Keratinocyte (primary cell): ENCODE results near the gene NYAP2. TPM values are rescaled to one million over a fixed set of nuclear protein-coding genes. Genes with fewer than 3 reads are reported as not detected.

Experiments used
- DNase-seq: peaks from one replicate; pipeline ENCODE4 v3.0.0-alpha.2; 2011; ENCODE audit warnings: low read depth, missing footprints, low spot score
- FAIRE-seq: peaks from 2 replicates; lab custom pipeline; 2011; peaks lifted over from hg19 to GRCh38; lab: Jason Lieb, UNC
- H2AFZ ChIP-seq: 2 replicates; pipeline ENCODE4 v1.6.0; 2012; ENCODE audit warnings: low read length, control low read depth, inconsistent platforms; ENCODE audit not compliant: control insufficient read depth
- H3K27ac ChIP-seq: 2 replicates; pipeline ENCODE4 v1.5.1; 2011; ENCODE audit warnings: low read length; ENCODE audit not compliant: control insufficient read depth, insufficient read depth
- H3K27me3 ChIP-seq: 3 replicates; pipeline ENCODE4 v1.6.0; 2011; ENCODE audit warnings: low read length; ENCODE audit not compliant: control insufficient read depth, insufficient read depth; ENCODE audit errors: extremely low read depth
- H3K36me3 ChIP-seq, 2 experiments: 2 replicates in 1 of 2; 3 replicates in 1 of 2; pipeline ENCODE4 v1.5.1; 2011; ENCODE audit warnings: low read length in 2 of 2, mild to moderate bottlenecking in 1 of 2; ENCODE audit not compliant: control insufficient read depth in 2 of 2, insufficient read depth in 2 of 2; ENCODE audit errors: extremely low read depth in 1 of 2
- H3K4me1 ChIP-seq: 3 replicates; pipeline ENCODE4 v1.5.1; 2011; ENCODE audit warnings: low read length; ENCODE audit not compliant: control insufficient read depth, insufficient read depth; ENCODE audit errors: extremely low read depth
- H3K4me2 ChIP-seq: 3 replicates; pipeline ENCODE4 v1.6.0; 2011; ENCODE audit warnings: low read depth, low read length; ENCODE audit not compliant: control insufficient read depth, insufficient read depth; ENCODE audit errors: extremely low read depth
- H3K4me3 ChIP-seq, 3 experiments: fragments of 200-600 bp in 1 of 3; sonication (generic) in 1 of 3; 2 replicates in 2 of 3; 3 replicates in 1 of 3; pipeline ENCODE4 v1.5.1; 2011 to 2016; ENCODE audit warnings: low read length in 3 of 3, mild to moderate bottlenecking in 3 of 3, control low read depth in 2 of 3, inconsistent platforms in 1 of 3, low read depth in 1 of 3, mixed read lengths in 1 of 3, mixed run types in 1 of 3, moderate library complexity in 1 of 3; ENCODE audit not compliant: control insufficient read depth in 2 of 3, insufficient read depth in 2 of 3; ENCODE audit errors: extremely low read depth in 1 of 3
- H3K79me2 ChIP-seq: 2 replicates; pipeline ENCODE4 v1.6.0; 2012; ENCODE audit warnings: low read length; ENCODE audit not compliant: control insufficient read depth, insufficient read depth
- H3K9ac ChIP-seq: 3 replicates; pipeline ENCODE4 v1.6.0; 2011; ENCODE audit warnings: low read length; ENCODE audit not compliant: control insufficient read depth, insufficient read depth; ENCODE audit errors: extremely low read depth
- H3K9me1 ChIP-seq: 3 replicates; pipeline ENCODE4 v1.6.0; 2011; ENCODE audit warnings: low read length; ENCODE audit not compliant: control insufficient read depth, insufficient read depth; ENCODE audit errors: extremely low read depth
- H3K9me3 ChIP-seq: 2 replicates; pipeline ENCODE4 v1.5.1; 2012; ENCODE audit warnings: low read depth, low read length; ENCODE audit not compliant: control insufficient read depth
- H4K20me1 ChIP-seq: 3 replicates; pipeline ENCODE4 v1.6.0; 2011; ENCODE audit warnings: low read length; ENCODE audit not compliant: control insufficient read depth, insufficient read depth; ENCODE audit errors: extremely low read depth
- EZH2 ChIP-seq: IDR thresholded peaks from one replicate; pipeline ENCODE4 v1.6.1; 2012; ENCODE audit warnings: inconsistent platforms, mild to moderate bottlenecking, low read length, moderate library complexity
- dilution Hi-C: fragments of 300-500 bp; cut with MboI; formaldehyde crosslinking; loops from one replicate; pipeline ENCODE4 v1.7.0; 2020; ENCODE audit warnings: low sequenced_read_pairs; ENCODE audit not compliant: extremely low pct_ligation_motif_present
- polyA plus RNA-seq, 5 experiments: library from polyadenylated mRNA; depleted of rRNA in 3 of 5; stranded (reverse) in 3 of 5; stranded (forward) in 1 of 5; unstranded in 1 of 5; fragments of >200 nt; gene quantifications; 1 replicate in 1 of 5; 2 replicates in 3 of 5; 3 replicates in 1 of 5; pipeline versions ENCODE4 v1.2.1 to v1.2.3, GENCODE V29; 2011 to 2012; ENCODE audit warnings: missing spikeins in 2 of 5, low read depth in 1 of 5, low replicate concordance in 1 of 5
- TF ChIP-seq, protein P1 (sequence below), 3 experiments: IDR thresholded peaks in 1 of 3; conservative IDR thresholded peaks in 1 of 3; optimal IDR thresholded peaks in 1 of 3; 2 replicates in 2 of 3; 3 replicates in 1 of 3; pipeline versions ENCODE3 to v1.5.1; 2011; ENCODE audit warnings: low read length in 3 of 3, mild to moderate bottlenecking in 3 of 3, moderate library complexity in 2 of 3, control low read depth in 1 of 3, inconsistent platforms in 1 of 3; ENCODE audit not compliant: insufficient read depth in 2 of 3; ENCODE audit errors: extremely low read depth in 1 of 3

The NYAP2 gene
- polyA plus RNA-seq, 1 donor (not counting 4 experiments of a cell fraction or from before 2014, with no cell fraction given) = not detected

DNA sequence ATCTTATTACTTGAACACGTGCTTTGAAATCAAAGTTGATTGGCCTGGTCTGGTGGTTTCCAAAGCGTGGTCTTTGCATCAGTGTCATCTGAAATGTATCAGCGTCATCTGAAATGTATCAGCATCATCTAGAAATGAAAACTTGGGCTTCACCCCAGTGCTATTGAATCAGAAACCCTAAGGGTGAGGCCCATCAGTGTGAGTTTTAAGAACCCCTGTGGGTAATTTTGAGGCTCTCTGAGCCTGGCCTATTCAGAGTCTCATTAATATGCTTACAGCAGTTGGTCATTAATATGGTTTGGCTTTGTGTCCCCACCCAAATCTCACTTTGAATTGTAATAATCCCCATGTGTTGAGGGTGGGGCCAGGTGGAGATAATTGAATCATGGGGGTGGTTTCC is 85.2 kb downstream of the NYAP2 start:
- Histone ChIP-seq H3K9ac (no peak overlapping the region), H3K4me1 (no peaks in the 10 kb centered on the region), H3K27ac (no peak overlapping the region), H2AFZ (no peak overlapping the region), H3K4me3 (no peak overlapping the region), H3K79me2 (no peaks in the 10 kb centered on the region), H3K27me3 (no peaks in the 10 kb centered on the region), H4K20me1 (no peaks in the 10 kb centered on the region), H3K4me2 (no peak overlapping the region), H3K9me1 (no peaks in the 10 kb centered on the region), H3K36me3 (no peaks in the 10 kb centered on the region), H3K9me3 (no peaks in the 10 kb centered on the region)
- no peak for TF ChIP-seq EZH2
- TF ChIP-seq, protein P1, sequence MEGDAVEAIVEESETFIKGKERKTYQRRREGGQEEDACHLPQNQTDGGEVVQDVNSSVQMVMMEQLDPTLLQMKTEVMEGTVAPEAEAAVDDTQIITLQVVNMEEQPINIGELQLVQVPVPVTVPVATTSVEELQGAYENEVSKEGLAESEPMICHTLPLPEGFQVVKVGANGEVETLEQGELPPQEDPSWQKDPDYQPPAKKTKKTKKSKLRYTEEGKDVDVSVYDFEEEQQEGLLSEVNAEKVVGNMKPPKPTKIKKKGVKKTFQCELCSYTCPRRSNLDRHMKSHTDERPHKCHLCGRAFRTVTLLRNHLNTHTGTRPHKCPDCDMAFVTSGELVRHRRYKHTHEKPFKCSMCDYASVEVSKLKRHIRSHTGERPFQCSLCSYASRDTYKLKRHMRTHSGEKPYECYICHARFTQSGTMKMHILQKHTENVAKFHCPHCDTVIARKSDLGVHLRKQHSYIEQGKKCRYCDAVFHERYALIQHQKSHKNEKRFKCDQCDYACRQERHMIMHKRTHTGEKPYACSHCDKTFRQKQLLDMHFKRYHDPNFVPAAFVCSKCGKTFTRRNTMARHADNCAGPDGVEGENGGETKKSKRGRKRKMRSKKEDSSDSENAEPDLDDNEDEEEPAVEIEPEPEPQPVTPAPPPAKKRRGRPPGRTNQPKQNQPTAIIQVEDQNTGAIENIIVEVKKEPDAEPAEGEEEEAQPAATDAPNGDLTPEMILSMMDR (optimal IDR thresholded peaks at IDR 0.05 in 1 of 3, IDR thresholded peaks at IDR 0.05 in 1 of 3, conservative IDR thresholded peaks at IDR 0.05 in 1 of 3; ENCODE audit: extremely low read depth in 1 of 3, insufficient read depth in 2 of 3, low read length in 3 of 3) = no peak
- dilution Hi-C loops = no loop called here
- no peak for FAIRE-seq
- no peak for DNase-seq

DNA sequence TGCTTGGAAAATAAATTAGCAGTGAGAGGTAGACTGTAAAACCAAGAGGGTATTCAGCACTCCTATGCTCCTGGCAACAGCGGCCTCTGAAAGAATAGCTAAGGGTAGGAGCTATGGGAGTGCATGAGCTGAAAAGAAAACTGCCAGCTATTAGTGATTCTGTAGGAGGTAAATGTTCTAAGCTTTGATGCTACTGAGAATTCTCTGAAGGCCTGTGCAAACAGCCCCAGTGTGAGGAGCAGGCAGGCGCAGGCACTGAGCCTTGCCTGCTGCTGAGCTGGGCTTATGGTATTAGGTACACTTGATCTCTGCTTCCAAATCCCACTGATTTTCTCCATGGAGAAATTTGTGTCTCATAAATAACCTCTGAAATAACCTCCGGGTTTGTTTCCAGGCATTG is 86.7 kb downstream of the NYAP2 start:
- Histone ChIP-seq H3K27me3 (no peaks in the 10 kb centered on the region), H3K4me2 (no peak overlapping the region), H3K79me2 (no peaks in the 10 kb centered on the region), H3K4me1 (no peaks in the 10 kb centered on the region), H3K9me3 (no peaks in the 10 kb centered on the region), H3K27ac (no peak overlapping the region), H3K4me3 (no peak overlapping the region), H3K9me1 (no peaks in the 10 kb centered on the region), H3K36me3 (no peaks in the 10 kb centered on the region), H2AFZ (no peak overlapping the region), H4K20me1 (no peaks in the 10 kb centered on the region), H3K9ac (no peak overlapping the region)
- no peak for FAIRE-seq
- DNase-seq = no peak
- dilution Hi-C loops = no loop called here
- TF ChIP-seq EZH2 = no peak
- TF ChIP-seq, protein P1 (optimal IDR thresholded peaks at IDR 0.05 in 1 of 3, IDR thresholded peaks at IDR 0.05 in 1 of 3, conservative IDR thresholded peaks at IDR 0.05 in 1 of 3; ENCODE audit: extremely low read depth in 1 of 3, insufficient read depth in 2 of 3, low read length in 3 of 3) = no peak
